ENCODE measurements around the gene RNF148.

Gene RNF148

DNA sequence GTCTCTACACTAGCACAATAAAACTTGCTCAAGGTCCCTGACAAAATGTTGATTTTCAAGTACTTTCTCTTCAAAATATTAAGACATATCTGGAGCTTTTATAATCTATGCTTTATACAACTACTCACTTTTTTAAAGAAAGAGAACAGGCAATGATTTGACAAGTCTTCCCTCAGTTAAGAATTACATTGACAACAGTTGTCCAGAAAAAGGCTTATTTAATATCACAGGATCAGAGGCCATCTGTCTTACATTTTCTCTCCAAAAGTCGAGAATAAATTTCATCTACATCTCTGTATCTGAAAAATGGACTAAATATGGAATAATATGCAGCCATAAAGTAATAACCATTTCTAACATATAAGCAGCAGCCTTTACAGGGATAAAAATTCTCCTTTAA lies 8.2 kb upstream of the RNF148 start:
- H3K4me1 ChIP-seq (ENCODE audit: insufficient read depth, insufficient read length) = no peaks in the 10 kb centered on the region
- H3K9me3 ChIP-seq (ENCODE audit: insufficient read depth, low read length) = no peaks in the 10 kb centered on the region
- H3K9ac ChIP-seq (ENCODE audit: insufficient read length, low read depth) = no peak overlapping the region
- H3K27me3 ChIP-seq (ENCODE audit: insufficient read depth, insufficient read length) = no peaks in the 10 kb centered on the region
- DNase-seq (ENCODE audit: low read depth, low spot score) = no peak
- no peak overlapping the region for H3K4me3 ChIP-seq (ENCODE audit: insufficient read length, low read depth)
- TF ChIP-seq SUZ12 (IDR thresholded peaks at IDR 0.05; ENCODE audit: extremely low read depth, insufficient read depth, insufficient read length) (no peak), YY1 (IDR thresholded peaks at IDR 0.05; ENCODE audit: insufficient read depth, insufficient read length) (no peak), ZNF274 (IDR thresholded peaks at IDR 0.05; ENCODE audit: low read depth, low read length) (no peak)
- no peaks in the 10 kb centered on the region for H3K36me3 ChIP-seq (ENCODE audit: insufficient read depth, insufficient read length, low read length)

DNA sequence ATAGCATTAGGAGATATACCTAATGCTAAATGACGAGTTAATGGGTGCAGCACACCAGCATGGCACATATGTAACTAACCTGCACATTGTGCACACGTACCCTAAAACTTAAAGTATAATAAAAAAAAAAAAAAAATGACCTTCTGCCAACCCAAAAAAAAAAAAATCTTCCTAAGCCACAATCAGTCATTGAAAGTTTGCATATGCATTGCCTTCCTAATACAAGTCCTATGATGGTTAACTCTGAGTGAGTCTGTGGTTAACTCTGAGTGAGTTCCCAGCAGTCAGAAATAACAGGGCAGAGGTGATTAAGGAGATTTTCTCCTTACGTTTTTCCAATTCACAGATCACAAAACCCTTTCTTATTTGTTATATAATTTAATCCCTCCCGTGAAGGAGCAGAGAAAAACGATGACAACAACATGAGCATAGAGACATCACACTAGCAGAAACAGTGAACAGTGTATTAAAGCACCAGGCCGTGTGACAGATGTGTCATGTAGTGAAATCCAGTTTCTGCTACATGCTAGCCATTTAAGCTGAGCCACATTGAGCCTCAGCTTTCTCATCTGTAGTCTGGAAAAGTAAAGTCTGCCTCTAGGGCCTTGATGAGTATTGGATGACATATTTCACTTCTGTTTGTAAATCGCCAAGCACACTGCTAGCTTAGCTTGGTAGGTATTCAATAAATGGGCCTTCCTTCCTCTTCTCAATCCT lies 7.4 kb upstream of the RNF148 start:
- no peak overlapping the region for H3K4me3 ChIP-seq (ENCODE audit: insufficient read length, low read depth)
- H3K27me3 ChIP-seq (ENCODE audit: insufficient read depth, insufficient read length) = no peaks in the 10 kb centered on the region
- TF ChIP-seq ZNF274 (IDR thresholded peaks at IDR 0.05; ENCODE audit: low read depth, low read length) (no peak), YY1 (IDR thresholded peaks at IDR 0.05; ENCODE audit: insufficient read depth, insufficient read length) (no peak), SUZ12 (IDR thresholded peaks at IDR 0.05; ENCODE audit: extremely low read depth, insufficient read depth, insufficient read length) (no peak)
- no peaks in the 10 kb centered on the region for H3K4me1 ChIP-seq (ENCODE audit: insufficient read depth, insufficient read length)
- no peaks in the 10 kb centered on the region for H3K36me3 ChIP-seq (ENCODE audit: insufficient read depth, insufficient read length, low read length)
- no peak for DNase-seq (ENCODE audit: low read depth, low spot score)
- H3K9me3 ChIP-seq (ENCODE audit: insufficient read depth, low read length) = no peaks in the 10 kb centered on the region
- H3K9ac ChIP-seq (ENCODE audit: insufficient read length, low read depth) = no peak overlapping the region

DNA sequence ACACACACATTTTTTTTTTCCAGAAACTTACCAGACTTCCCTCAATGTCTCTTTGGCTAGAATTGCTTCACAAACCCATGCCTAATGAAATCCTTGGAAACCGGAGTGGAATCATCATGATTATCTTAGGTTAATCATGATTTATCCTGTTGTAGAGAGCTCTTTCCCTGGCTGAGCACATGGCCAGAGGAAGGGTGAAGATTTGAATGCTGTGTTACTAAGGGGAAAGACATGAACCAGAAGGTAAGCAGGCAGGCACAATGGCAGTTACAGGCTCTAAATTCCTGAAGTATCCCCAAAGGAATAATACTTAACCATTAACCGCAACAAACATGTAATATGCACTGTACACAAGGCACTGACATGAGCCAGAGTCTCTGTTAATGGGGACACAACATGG lies 4.1 kb upstream of the RNF148 start:
- Histone ChIP-seq H3K36me3 (ENCODE audit: insufficient read depth, insufficient read length, low read length) (no peaks in the 10 kb centered on the region), H3K4me3 (ENCODE audit: insufficient read length, low read depth) (no peak overlapping the region), H3K9ac (ENCODE audit: insufficient read length, low read depth) (no peak overlapping the region), H3K4me1 (ENCODE audit: insufficient read depth, insufficient read length) (no peaks in the 10 kb centered on the region), H3K27me3 (ENCODE audit: insufficient read depth, insufficient read length) (no peaks in the 10 kb centered on the region), H3K9me3 (ENCODE audit: insufficient read depth, low read length) (no peaks in the 10 kb centered on the region)
- no peak for DNase-seq (ENCODE audit: low read depth, low spot score)
- no peak for TF ChIP-seq ZNF274 (IDR thresholded peaks at IDR 0.05; ENCODE audit: low read depth, low read length)
- no peak for TF ChIP-seq YY1 (IDR thresholded peaks at IDR 0.05; ENCODE audit: insufficient read depth, insufficient read length)
- TF ChIP-seq SUZ12 (IDR thresholded peaks at IDR 0.05; ENCODE audit: extremely low read depth, insufficient read depth, insufficient read length) = no peak

DNA sequence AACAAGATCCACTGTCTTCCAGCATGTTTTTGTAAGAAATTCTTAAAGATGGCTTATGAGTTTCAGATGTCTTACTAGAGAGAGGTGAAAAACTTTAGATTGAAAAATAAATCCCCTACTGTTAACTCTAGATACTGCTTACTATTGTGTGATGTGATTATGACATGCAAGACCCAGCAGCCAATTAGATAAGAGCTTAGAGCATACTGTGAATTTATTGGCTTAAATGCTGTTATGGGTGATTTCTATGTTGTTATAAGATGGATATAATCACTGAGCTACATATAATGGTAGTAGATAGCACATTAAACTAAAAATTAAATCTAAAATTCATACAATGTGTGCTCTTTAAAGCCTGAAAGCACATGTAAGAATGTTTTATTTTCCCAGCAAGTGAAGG lies 3.7 kb downstream of the RNF148 start, which contains the start of gene RNF133:
Gene RNF133 (minus strand): TSS at position 101 of the 400 bp plus-strand sequence. CDS start 199 bp downstream, outside the sequence.
- Histone ChIP-seq H3K9ac (ENCODE audit: insufficient read length, low read depth) (no peak within 1 kb of the TSS), H3K36me3 (ENCODE audit: insufficient read depth, insufficient read length, low read length) (no peaks in the 10 kb centered on the region), H3K9me3 (ENCODE audit: insufficient read depth, low read length) (no peaks in the 10 kb centered on the region), H3K4me1 (ENCODE audit: insufficient read depth, insufficient read length) (no peaks in the 10 kb centered on the region), H3K27me3 (ENCODE audit: insufficient read depth, insufficient read length) (no peaks in the 10 kb centered on the region), H3K4me3 (ENCODE audit: insufficient read length, low read depth) (no peak within 1 kb of the TSS)
- DNase-seq (ENCODE audit: low read depth, low spot score) = no peak
- no peak for TF ChIP-seq SUZ12 (IDR thresholded peaks at IDR 0.05; ENCODE audit: extremely low read depth, insufficient read depth, insufficient read length)
- TF ChIP-seq ZNF274 (IDR thresholded peaks at IDR 0.05; ENCODE audit: low read depth, low read length) = no peak
- no peak for TF ChIP-seq YY1 (IDR thresholded peaks at IDR 0.05; ENCODE audit: insufficient read depth, insufficient read length)

DNA sequence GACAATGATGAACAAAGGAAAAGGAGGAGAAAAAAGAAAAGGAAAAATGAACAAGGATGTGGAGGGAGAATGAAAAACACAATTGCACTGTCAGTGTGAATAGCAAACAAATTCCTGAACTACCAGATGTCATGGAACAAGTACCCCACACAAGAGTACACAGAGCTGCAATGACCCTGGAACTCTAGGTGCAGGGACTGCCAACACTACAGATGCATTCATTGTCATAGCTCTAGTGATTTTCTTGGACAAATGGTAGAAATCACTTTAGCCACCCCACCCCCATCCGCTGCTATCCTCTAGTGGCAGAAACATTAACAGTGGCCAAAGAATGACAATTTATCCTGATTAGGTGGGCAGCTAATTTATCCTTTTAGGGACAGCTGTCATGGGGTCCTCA lies 6.9 kb downstream of the RNF148 start:
- Histone ChIP-seq H3K4me1 (ENCODE audit: insufficient read depth, insufficient read length) (no peaks in the 10 kb centered on the region), H3K27me3 (ENCODE audit: insufficient read depth, insufficient read length) (no peaks in the 10 kb centered on the region), H3K9ac (ENCODE audit: insufficient read length, low read depth) (no peak overlapping the region), H3K4me3 (ENCODE audit: insufficient read length, low read depth) (no peak overlapping the region), H3K9me3 (ENCODE audit: insufficient read depth, low read length) (no peaks in the 10 kb centered on the region), H3K36me3 (ENCODE audit: insufficient read depth, insufficient read length, low read length) (no peaks in the 10 kb centered on the region)
- no peak for DNase-seq (ENCODE audit: low read depth, low spot score)
- TF ChIP-seq SUZ12 (IDR thresholded peaks at IDR 0.05; ENCODE audit: extremely low read depth, insufficient read depth, insufficient read length) (no peak), ZNF274 (IDR thresholded peaks at IDR 0.05; ENCODE audit: low read depth, low read length) (no peak), YY1 (IDR thresholded peaks at IDR 0.05; ENCODE audit: insufficient read depth, insufficient read length) (no peak)

DNA sequence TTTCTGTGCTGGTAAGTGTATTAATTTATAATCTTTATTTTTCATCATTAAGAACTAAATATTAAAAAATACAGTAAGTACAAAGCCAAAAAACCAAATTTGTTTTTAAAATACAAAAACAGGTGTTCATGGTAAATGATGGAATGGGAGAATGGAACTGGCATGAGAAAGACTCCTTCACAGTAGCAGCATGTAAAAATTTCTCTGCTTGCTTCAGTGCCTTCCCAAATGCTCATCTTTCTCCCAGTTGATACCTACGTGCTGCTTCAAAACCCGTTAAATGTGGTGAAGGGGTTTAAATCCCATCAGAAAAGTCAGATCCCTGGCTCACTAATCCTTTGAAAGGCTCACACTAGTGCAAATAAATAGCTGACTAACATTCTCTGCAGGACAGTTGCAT lies 8.0 kb downstream of the RNF148 start:
- Histone ChIP-seq H3K4me3 (ENCODE audit: insufficient read length, low read depth) (no peak overlapping the region), H3K4me1 (ENCODE audit: insufficient read depth, insufficient read length) (no peaks in the 10 kb centered on the region), H3K36me3 (ENCODE audit: insufficient read depth, insufficient read length, low read length) (no peaks in the 10 kb centered on the region), H3K27me3 (ENCODE audit: insufficient read depth, insufficient read length) (no peaks in the 10 kb centered on the region), H3K9me3 (ENCODE audit: insufficient read depth, low read length) (no peaks in the 10 kb centered on the region), H3K9ac (ENCODE audit: insufficient read length, low read depth) (no peak overlapping the region)
- no peak for TF ChIP-seq ZNF274 (IDR thresholded peaks at IDR 0.05; ENCODE audit: low read depth, low read length)
- DNase-seq (ENCODE audit: low read depth, low spot score) = no peak

DNA sequence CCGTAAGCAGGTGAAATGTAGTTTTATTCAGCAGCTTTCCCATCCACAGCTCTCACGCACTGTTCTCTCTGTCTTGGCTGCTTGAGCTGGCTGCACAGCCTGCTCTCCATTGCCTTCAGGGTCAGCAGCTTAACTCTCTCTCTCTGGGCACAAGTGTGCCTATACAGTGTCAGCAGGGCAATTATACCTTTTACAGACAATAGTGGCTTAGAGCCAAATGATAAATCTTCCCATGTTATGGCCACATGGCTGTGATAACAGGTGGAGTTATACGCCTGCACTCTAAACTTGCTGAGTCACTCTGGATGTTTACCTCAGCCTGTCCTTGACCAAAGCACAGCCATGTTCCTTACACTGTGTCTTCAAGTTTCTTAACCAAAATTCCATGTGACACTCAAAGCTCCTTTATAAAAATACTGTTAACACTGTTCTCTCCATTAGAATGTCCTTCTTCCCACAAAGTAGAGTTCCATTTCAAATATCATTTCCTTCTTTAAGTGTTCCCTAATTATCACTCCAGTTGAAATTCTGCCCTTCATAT lies 9.9 kb downstream of the RNF148 start:
- Histone ChIP-seq H3K9ac (ENCODE audit: insufficient read length, low read depth) (no peak overlapping the region), H3K27me3 (ENCODE audit: insufficient read depth, insufficient read length) (no peaks in the 10 kb centered on the region), H3K36me3 (ENCODE audit: insufficient read depth, insufficient read length, low read length) (no peaks in the 10 kb centered on the region), H3K9me3 (ENCODE audit: insufficient read depth, low read length) (no peaks in the 10 kb centered on the region), H3K4me1 (ENCODE audit: insufficient read depth, insufficient read length) (no peaks in the 10 kb centered on the region), H3K4me3 (ENCODE audit: insufficient read length, low read depth) (no peak overlapping the region)
- DNase-seq (ENCODE audit: low read depth, low spot score) = no peak
- TF ChIP-seq SUZ12 (IDR thresholded peaks at IDR 0.05; ENCODE audit: extremely low read depth, insufficient read depth, insufficient read length) (no peak), YY1 (IDR thresholded peaks at IDR 0.05; ENCODE audit: insufficient read depth, insufficient read length) (no peak), ZNF274 (IDR thresholded peaks at IDR 0.05; ENCODE audit: low read depth, low read length) (no peak)

Measured in NT2/D1 (cell line).